GM19452 (cell line): ENCODE data around the gene BLNK.
"Not testable (repeated sequence)": the region's sequence is repeated elsewhere in the genome, so short reads cannot be mapped to it uniquely, and the experiment has no call there.

ENCODE experiments used
- ATAC-seq: cut with Tn5 transposase; IDR thresholded peaks from one replicate; pipeline ENCODE4 v1.9.1; 2021; ENCODE audit not compliant: unreplicated experiment

Gene BLNK

GRCh38 chr10:96271016-96271815 lies at the start of gene BLNK:
BLNK (minus strand) TSS chr10:96271569; CDS start chr10:96271398, 171 bp downstream.
- peak; percentile 65 for ATAC-seq

DNA sequence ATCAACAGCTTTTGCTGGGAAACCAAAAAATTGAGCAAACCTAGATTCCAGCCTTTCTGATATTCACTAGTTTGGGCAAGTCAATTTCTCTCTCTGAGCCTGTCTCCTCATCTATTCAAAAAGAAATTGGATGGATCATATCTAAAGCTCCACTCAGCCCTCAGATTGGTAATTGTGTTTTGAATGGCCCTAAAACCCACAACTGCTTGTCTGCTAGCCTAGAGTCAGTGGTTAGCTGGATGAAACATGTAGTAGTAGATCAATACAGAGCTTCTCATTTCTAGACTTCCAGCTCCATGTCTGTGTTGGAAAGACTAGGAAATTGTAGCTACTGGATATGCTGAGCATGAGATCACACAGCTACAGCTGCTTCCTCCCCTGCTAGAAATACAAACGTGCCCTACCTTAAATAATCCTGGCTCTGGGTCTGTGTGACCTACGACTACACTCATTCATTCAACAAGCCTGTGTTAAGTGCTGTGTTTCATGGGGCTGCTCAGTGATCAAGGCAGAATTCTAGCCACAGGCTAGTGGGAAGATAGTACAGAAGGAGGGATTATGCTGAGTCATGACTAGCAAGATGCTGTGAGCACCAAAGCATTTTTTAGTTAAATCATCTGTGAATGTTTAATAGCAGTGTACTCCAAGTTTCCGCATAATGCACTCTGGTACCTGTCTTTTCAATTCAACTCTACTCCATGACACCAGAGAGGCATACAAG lies 48.5 kb upstream of the BLNK start:
- ATAC-seq: no peak

- ATAC-seq: no peak
Measured at GRCh38 chr10:96317067-96317833, 45.9 kb upstream of the BLNK start.

- ATAC-seq: no peak
Measured at GRCh38 chr10:96313344-96313743, 42.0 kb upstream of the BLNK start.

- ATAC-seq: no peak
Measured at GRCh38 chr10:96311180-96311715, 39.9 kb upstream of the BLNK start.

DNA sequence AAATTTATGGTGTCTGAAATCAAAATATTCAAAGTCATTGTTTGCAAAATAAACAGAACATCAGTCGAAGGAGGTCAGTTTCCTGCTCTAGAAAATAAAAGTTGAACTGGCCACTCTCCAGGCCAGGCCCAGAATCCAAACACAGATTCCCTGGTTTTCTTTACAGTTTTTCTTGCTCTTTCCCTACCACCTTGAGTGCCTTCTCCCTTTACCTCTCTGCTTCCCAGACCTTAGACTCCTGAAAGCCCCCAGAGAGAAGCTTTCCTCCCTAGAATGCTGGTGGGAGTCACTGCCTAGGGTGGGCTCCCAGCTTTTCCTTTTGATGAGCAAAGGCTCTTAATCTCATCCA lies 38.9 kb upstream of the BLNK start:
- ATAC-seq: no peak

GRCh38 chr10:96309628-96310320 lies 38.4 kb upstream of the BLNK start:
- no peak for ATAC-seq

DNA sequence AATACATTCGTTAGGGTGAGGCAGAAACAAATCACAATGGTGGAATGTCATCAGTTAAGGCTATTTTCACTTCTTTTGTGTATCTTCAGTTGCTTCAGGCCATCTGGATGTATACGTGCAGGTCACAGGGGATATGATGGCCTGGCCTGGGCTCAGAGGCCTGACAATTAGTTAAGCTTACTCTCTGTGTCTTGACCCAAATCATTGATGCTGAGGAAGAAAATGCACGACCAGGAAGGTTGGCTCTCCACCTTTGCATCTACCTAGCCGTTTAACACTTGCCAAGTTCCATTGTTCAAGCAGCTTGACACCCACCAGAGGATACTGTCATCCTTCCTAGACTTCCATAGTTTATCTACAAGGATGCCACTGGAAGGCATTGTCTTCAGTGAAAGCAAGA lies 37.5 kb upstream of the BLNK start:
- ATAC-seq: not testable (repeated sequence)

- no peak for ATAC-seq
Measured at GRCh38 chr10:96306516-96306915, 35.1 kb upstream of the BLNK start.

DNA sequence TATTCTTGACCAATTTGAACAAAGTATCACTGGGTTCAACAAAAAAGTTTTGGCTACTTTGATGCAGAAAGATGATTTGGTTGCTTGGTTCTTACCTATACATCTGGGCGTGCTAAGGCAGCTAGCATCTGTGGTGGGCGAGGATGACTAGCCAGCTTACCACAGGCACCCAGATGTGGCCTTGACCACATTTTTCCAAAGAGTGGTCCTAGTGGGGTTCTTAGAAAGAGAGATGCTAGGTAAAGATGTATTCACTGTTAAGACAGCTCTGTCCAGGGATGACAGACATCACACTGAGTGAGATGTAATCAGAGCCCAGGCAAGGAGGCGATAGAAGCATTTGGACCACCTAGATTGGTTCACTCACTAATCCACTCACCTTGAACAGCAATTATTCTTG lies 33.6 kb upstream of the BLNK start:
- no peak for ATAC-seq

- ATAC-seq: no peak
Measured at GRCh38 chr10:96304230-96304629, 32.9 kb upstream of the BLNK start, which contains the start of gene DNTT. DNTT (plus strand) TSS chr10:96304434; CDS start chr10:96304498, 64 bp downstream.

DNA sequence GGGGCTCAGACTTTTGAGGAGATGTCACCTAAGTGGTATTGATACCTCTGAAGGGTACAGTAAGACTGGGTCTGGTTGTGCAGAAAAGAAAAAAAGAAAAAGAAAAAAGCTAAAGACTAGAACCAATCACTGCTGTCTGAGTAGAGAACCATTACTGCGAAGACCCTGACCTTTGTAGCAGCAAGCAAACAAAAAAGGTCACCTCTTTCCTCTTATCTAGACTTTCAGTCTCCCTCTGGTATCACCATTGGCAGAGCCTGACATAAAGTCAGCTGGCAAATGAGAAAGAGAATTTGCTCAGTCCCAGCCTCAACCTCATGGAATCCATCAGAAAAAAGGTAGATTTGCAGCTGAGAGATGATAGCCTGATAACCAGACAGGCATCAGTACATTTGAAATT lies 30.2 kb upstream of the BLNK start:
- ATAC-seq: no peak

- ATAC-seq: no peak
Measured at GRCh38 chr10:96299383-96299782, 28.0 kb upstream of the BLNK start.

DNA sequence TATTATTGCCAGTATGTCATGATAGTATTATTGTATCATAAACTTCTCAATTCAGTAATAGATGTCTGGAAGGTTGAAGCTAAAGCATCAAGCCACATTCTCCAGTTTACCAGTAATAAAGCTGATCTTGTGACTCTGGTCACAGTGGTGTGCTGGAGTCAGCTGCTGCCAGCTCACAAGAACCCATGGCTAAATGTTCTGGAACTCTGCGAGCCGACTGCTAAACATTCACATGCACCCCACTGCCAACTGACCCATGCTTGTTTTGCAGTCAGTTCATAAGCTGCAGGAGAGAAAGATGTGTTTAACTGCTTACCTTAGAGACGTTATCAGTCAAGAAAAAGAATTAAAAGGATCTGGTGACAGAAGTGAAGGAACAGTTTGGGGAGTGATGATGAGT lies 27.0 kb upstream of the BLNK start:
- no peak for ATAC-seq

DNA sequence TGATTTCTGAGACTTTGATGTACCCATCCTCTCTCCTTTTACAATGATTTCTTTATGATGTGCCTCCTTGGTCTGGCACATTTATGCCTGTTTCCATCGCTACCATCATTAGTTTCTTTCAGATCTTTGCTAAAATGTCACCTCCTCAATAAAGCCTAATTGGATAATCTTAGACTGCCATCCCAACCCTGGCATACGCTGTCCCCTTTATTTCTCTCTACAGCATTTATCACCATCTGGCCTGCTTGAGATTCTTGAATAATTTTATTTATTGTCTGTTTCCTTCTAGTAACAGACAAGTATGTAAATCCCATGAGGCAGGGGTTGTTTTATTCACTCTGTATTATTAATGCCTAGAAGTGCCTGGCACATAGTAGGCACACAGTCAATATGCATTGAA lies 26.1 kb upstream of the BLNK start:
- ATAC-seq: no peak

GRCh38 chr10:96295475-96295874 lies 24.1 kb upstream of the BLNK start:
- ATAC-seq: no peak

DNA sequence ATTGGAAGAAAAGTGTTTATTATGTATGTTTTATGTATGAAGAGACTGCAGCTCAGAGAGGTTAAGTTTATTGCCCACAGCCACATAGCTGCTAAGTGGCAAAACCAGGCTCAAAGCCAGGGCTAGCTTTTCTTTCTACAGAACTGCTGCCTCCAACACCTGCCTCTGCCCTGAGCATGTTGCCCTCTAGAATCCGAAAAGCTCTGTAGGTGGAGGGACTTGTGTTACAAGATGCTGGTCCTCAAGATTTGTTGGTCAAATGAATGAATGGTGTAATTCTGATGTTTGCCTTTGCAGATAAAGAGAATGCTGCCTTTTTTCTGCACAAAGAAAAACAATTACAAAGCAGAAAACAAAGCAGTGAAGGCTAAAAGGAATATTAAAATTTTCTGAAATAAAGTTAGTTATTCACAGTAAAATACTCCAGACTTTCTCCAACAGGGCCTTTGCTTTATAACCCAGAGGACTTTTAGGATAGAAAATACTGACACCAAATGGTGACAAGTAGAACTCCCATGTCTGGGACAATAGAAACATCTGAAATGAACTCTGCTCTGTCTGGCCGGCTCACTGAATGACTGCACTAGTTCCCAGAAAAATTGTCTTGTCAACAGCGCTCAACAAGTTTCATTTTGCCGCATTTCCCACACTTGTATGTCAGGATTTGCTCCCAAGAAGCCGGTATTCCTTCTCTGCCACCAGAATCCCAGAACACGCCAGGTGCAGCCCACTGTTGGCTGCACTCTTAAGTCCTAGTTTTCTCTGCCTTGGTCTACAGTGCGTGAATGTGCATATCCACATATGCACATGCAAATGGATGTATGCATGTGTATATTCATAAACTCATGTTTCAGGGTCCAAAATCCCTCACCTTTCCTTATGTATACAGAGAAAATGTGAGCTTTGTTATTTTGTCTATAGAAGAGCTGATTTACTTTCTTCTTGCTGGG lies 21.9 kb upstream of the BLNK start:
- no peak for ATAC-seq

GRCh38 chr10:96290368-96291133 lies 19.2 kb upstream of the BLNK start:
- no peak for ATAC-seq
